ENCODE data around the gene SYVN1. TPM values are rescaled to one million over a fixed set of nuclear protein-coding genes. Genes with fewer than 3 reads are reported as not detected.

The SYVN1 gene
- total RNA-seq, 4 donors from 2014 or later: 20.5 to 72.6 (median 51.9) TPM

- no peak overlapping the region for H3K4me3 ChIP-seq
- no peaks in the 10 kb centered on the region for H3K27me3 ChIP-seq
- no peak overlapping the region for H3K27ac ChIP-seq
- H3K9me3 ChIP-seq: no peaks in the 10 kb centered on the region
- TF ChIP-seq POLR2A (IDR thresholded peaks at IDR 0.05) (no peak), EP300 (IDR thresholded peaks at IDR 0.05; ENCODE audit: low read depth) (no peak), CTCF (IDR thresholded peaks at IDR 0.05) (no peak), POLR2AphosphoS5 (IDR thresholded peaks at IDR 0.05) (no peak)
- intact Hi-C loops (cut with DNase I; ENCODE audit: low total_unique reads) (no loop called here), in situ Hi-C loops (cut with MboI; ENCODE audit: low pct_ligation_motif_present in 1 of 4, low pct_unique_long_range_greater_than_20kb in 1 of 4, low sequenced_read_pairs in 3 of 4) (no loop called here)
- no peak for DNase-seq
- WGBS, 2 donors (ENCODE audit: low coverage in 1 of 2): 91% methylated on average over 5 of the region's 5 CpGs; no CpG with 5 or more reads in 1 of the 2 donors
- peaks cover 0 to 60% (median 26%) of the 10 kb centered on the region in 4 donors for H3K36me3 ChIP-seq
- peaks cover 11 to 26% (median 18%) of the 10 kb centered on the region in 4 donors for H3K4me1 ChIP-seq
Measured at GRCh38 chr11:65124480-65125196, 9.7 kb downstream of the SYVN1 start.

GRCh38 chr11:65121865-65122696 is 12.2 kb downstream of the SYVN1 start, which contains the start of the genes FAU and MRPL49:
TSS of gene FAU (minus strand) at chr11:65122134. CDS start at chr11:65121813, 321 bp downstream.
TSS of gene MRPL49 (plus strand) at chr11:65122321. CDS start at chr11:65122347, 26 bp downstream.
- TF ChIP-seq POLR2AphosphoS5 (IDR thresholded peaks at IDR 0.05): peak; percentile 98 to 99 (median 98)
- no peak for TF ChIP-seq CTCF (IDR thresholded peaks at IDR 0.05)
- no peak for TF ChIP-seq EP300 (IDR thresholded peaks at IDR 0.05; ENCODE audit: low read depth)
- peak; percentile 97 for TF ChIP-seq POLR2A (IDR thresholded peaks at IDR 0.05)
- no peaks in the 10 kb centered on the region for H3K9me3 ChIP-seq
- in situ Hi-C loops (cut with MboI; ENCODE audit: low pct_ligation_motif_present in 1 of 4, low pct_unique_long_range_greater_than_20kb in 1 of 4, low sequenced_read_pairs in 3 of 4): no loop called here
- peak within 1 kb of the TSS; percentile 89 to 97 (median 96) for H3K27ac ChIP-seq
- H3K4me1 ChIP-seq: peaks cover 11 to 32% (median 19%) of the 10 kb centered on the region in 4 donors
- H3K4me3 ChIP-seq: peak within 1 kb of the TSS; percentile 54 to 94 (median 80)
- no peaks in the 10 kb centered on the region for H3K27me3 ChIP-seq
- intact Hi-C loops (cut with DNase I; ENCODE audit: low total_unique reads): no loop called here
- DNase-seq: peak; percentile 100
- peaks cover 0 to 46% (median 13%) of the 10 kb centered on the region in 4 donors for H3K36me3 ChIP-seq
- 0% methylated on average over 7 to 64 of the region's 64 CpGs for WGBS, 2 donors (ENCODE audit: low coverage in 1 of 2)

- no peaks in the 10 kb centered on the region for H3K9me3 ChIP-seq
- peak; percentile 57 for DNase-seq
- H3K27ac ChIP-seq: peak overlapping the region; percentile 89 to 97 (median 96)
- peaks cover 16 to 37% (median 26%) of the 10 kb centered on the region in 4 donors for H3K4me1 ChIP-seq
- intact Hi-C loops (cut with DNase I; ENCODE audit: low total_unique reads) (no loop called here), in situ Hi-C loops (cut with MboI; ENCODE audit: low pct_ligation_motif_present in 1 of 4, low pct_unique_long_range_greater_than_20kb in 1 of 4, low sequenced_read_pairs in 3 of 4) (no loop called here)
- no peaks in the 10 kb centered on the region for H3K27me3 ChIP-seq
- peaks cover 0 to 42% (median 11%) of the 10 kb centered on the region in 4 donors for H3K36me3 ChIP-seq
- WGBS, 2 donors (ENCODE audit: low coverage in 1 of 2): 0 to 1% methylated on average over 2 to 22 of the region's 22 CpGs
- TF ChIP-seq EP300 (IDR thresholded peaks at IDR 0.05; ENCODE audit: low read depth): no peak
- peak in 1 of 5 experiments; percentile 31 for TF ChIP-seq CTCF (IDR thresholded peaks at IDR 0.05)
- H3K4me3 ChIP-seq: peak overlapping the region; percentile 54 to 94 (median 79)
Measured at GRCh38 chr11:65121447-65121864, 12.9 kb downstream of the SYVN1 start.

GRCh38 chr11:65120831-65121230 is 13.5 kb downstream of the SYVN1 start:
- intact Hi-C loops (cut with DNase I; ENCODE audit: low total_unique reads): no loop called here
- in situ Hi-C loops (cut with MboI; ENCODE audit: low pct_ligation_motif_present in 1 of 4, low pct_unique_long_range_greater_than_20kb in 1 of 4, low sequenced_read_pairs in 3 of 4): no loop called here

More at GRCh38 chr11:65120831-65121230, 13.5 kb downstream of the SYVN1 start:
- Histone ChIP-seq H3K27me3 (no peaks in the 10 kb centered on the region), H3K27ac (peak overlapping the region; percentile 89 to 97 (median 96)), H3K4me3 (peak overlapping the region in 2 of 4 donors; percentile 71 to 94), H3K9me3 (no peaks in the 10 kb centered on the region), H3K36me3 (peaks cover 0 to 35% (median 8%) of the 10 kb centered on the region in 4 donors), H3K4me1 (peaks cover 22 to 43% (median 32%) of the 10 kb centered on the region in 4 donors)
- TF ChIP-seq EP300 (IDR thresholded peaks at IDR 0.05; ENCODE audit: low read depth): no peak
- TF ChIP-seq POLR2AphosphoS5 (IDR thresholded peaks at IDR 0.05): no peak
- TF ChIP-seq POLR2A (IDR thresholded peaks at IDR 0.05): no peak
- no peak for TF ChIP-seq CTCF (IDR thresholded peaks at IDR 0.05)
- WGBS, 2 donors (ENCODE audit: low coverage in 1 of 2): 69 to 70% methylated on average over 2 to 3 of the region's 3 CpGs
- no peak for DNase-seq
